T-helper 9 cell (primary cell): Measurements from ENCODE around the gene PHYHD1.
"Not testable (repeated sequence)": the region's sequence is repeated elsewhere in the genome, so short reads cannot be mapped to it uniquely, and the experiment has no call there.

Source experiments
- DNase-seq: peaks from one replicate; pipeline ENCODE4 v3.0.0-alpha.2; 2020

PHYHD1 gene

DNA sequence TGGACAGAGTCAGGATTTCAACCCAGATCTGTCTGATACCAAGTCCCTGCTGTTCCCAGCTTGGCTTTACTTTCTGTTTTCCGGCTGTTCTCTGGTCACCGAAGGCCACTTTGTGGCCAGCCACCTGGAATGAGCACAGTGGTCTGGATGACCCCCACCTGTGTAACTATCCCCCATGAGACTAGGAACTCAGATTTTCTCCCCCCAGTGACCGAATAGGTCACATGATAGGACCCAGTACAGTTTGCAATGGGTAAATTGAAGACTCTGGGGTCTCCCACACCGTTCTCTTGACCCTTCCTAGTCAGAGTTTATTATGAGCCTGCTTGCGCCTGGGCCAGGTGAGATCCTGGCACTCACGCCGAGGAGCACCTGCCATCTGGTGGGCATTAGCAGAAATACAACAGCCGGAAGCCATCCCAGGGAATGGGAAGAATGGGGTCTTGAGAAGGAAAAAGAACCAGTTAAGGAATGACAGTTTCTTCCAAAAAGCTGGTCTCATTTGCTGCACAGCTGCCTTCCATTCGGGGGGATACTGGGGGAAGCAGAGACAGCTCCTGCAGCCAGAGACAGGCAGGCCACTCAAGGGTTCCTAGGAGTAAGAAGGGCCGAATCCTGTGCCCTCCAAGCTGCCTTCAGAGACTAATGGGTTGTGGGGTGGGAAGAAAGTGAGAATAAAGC is 7.1 kb downstream of the PHYHD1 start:
- DNase-seq, result peak; percentile 35

DNA sequence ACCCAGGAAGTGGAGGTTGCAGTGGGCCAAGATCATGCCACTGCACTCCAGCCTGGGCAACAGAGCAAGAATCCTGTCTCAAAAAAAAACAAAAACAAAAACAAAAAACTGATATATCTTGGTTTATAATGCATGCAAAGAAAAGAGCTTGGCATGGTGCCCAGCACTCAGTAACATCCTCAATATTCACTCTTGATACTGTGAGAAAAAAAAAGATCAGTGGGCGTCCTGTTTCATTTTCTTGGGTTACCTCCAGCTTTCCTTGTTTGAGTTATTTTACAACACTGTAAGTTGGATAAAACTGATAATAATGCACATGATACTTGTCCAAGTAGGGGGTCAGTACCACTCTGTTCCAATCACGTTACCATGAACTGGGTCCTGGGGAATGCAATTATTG is 7.8 kb downstream of the PHYHD1 start:
- no peak for DNase-seq

DNA sequence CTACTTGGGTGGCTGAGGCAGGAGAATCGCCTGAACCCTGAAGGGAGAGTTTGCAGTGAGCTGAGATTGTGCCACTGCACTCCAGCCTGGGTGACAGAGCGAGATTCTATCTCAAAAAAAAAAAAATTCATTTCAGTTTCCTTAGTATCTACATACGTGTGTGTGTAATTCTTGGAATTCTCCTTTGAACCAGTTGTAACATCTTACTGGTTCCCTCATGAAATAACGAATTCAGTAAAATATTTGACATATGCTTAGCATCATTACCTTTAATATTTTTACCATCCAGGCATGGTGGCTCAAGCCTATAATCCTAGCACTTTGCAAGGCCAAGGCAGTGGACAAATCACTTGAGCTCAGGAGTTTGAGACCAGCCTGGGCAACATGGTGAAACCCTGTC is 8.8 kb downstream of the PHYHD1 start:
- DNase-seq, result no peak

DNA sequence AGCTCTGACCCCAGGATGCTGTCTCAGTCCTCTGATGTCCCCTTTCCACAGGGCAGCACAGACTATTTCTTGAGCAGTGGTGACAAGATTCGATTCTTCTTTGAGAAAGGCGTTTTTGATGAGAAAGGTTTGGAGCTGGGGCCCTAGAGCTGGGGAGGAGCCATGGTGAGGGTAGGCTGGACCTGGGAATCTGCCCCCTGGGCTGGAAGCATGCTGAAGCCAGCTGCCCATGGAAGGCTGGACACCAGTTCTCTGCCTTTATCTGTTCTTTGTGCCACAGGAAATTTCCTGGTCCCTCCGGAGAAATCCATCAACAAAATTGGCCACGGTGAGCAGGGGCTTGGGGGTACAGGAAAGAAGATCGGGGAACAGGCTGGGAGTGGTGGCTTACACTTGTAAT is 12.9 kb downstream of the PHYHD1 start:
- no peak for DNase-seq

DNA sequence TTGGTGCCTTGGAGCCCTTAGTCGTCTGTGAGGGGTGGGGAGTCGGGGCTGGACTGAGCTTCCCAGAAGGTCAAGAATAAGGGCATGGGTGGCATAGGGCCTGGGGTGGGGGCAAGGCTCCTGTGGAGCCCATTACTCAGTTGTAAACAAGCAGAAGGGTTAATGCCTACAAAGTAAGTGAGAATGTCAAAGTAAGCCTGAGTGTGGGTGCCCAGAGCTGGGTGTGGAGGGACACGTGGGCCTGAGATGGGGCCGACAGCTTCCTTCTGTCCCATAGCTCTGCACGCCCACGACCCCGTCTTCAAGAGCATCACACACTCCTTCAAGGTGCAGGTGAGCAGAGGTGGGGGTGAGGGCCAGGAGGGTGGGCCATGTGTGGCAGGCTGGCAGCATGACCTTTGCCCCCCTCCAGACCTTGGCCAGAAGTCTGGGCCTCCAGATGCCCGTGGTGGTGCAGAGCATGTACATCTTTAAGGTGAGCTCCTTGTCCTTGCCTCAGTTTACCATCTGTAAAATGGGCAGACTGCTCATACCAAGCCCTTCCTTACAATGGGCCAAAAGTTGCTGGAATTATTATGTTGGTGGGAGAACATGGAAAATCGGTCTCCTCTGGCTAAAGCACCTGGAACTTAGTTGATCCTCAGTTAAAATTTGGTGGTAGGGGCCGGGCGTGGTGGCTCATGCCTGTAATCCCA is 15.5 kb downstream of the PHYHD1 start:
- DNase-seq, result no peak

DNA sequence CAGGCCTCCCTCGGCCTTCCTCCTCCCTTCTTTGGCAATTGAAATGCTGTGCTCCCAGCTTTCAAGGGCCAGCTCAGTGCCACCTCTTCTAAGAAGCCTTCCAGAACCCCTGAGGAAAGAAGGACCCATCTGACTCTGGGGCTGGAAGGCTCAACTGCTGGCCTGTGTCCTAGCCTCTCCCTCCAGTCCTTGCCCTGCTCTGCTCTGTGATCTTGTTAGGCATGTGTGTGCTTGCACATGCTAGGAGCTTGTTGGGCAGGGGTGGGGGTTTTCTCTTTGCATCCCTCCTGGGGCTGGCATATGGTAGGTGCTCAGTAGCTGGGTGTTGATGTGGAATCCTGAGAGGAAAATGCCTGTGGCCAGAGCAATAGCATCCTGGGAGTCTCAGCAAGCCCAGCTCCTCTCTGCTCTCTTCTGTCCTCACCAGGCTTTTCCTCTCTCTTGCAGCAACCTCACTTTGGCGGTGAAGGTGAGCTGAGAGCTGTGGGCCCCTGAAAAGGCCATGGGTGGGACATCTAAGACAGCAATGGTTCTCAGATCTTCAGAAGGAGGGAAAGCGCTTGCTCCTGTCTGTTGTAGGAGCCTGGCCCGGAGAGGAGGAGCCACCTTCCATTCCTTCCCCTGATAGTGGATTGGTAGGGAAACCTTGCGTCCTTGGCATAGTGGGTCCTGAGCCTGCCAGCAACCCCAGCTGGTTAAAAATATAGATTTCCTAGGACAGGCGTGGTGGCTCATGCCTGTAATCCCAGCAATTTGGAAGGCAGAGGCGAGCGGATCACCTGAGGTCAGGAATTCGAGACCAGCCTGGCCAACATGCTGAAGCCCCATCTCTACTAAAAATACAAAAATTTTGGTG is 16.8 kb downstream of the PHYHD1 start:
- DNase-seq, result no peak

DNA sequence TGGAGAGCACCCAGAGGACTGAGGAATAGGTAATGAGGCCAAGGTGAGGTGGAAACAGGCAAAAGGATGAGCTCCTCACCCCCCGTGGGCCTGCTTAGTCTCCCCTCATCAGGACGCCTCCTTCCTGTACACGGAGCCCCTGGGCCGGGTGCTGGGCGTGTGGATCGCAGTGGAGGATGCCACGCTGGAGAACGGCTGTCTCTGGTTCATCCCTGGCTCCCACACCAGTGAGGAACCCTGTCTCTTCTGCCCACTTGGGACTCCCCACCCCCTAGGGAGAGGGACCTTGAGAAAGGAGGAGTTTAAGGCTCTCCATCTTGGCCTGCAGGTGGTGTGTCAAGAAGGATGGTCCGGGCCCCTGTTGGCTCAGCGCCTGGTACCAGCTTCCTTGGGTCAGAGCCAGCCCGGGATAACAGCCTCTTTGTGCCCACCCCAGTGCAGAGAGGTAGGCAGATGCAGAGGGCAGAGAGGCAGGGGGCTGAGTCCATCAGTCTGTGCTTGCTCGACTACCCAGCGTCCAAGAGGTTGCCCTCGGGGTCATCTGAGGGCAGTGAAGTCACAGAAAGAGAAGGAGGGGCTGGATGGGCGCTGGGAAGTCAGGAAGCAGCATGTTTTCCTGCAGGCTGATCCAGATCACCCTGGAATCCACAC is 19.6 kb downstream of the PHYHD1 start:
- DNase-seq, result no peak

DNA sequence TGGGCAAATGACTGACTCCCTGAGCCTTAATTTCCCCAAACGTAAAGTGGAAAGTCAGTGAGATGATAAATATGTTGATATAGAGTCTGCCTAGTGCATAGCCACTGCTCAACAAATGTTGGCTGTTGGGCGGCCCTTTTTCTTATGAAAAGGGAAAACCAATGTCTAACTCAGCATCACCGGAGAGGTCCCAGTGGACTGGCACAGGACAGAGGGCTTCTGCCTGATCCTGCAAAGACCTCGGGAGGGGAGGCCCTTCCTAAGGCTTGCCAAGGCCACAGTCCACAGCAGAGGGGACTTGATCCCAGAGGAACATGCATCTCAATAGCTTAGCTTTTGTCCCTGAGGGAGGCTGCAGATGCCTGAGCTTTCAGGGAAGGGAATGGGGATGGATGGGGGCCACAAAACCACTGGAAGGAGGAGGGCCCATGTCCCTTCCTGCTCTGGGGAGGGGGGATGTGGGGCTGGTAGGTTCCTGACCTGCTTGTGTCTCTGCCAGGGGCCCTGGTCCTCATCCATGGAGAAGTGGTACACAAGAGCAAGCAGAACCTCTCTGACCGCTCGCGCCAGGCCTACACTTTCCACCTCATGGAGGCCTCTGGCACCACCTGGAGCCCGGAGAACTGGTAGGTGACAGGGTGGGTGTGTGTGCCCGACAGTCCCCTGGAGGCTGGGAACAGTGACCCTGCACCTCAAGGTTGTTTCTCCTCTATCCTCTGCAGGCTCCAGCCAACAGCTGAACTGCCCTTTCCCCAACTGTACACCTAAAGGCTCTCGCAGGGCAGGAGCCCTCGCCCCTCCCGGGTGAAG is 20.4 kb downstream of the PHYHD1 start:
- DNase-seq, result no peak

DNA sequence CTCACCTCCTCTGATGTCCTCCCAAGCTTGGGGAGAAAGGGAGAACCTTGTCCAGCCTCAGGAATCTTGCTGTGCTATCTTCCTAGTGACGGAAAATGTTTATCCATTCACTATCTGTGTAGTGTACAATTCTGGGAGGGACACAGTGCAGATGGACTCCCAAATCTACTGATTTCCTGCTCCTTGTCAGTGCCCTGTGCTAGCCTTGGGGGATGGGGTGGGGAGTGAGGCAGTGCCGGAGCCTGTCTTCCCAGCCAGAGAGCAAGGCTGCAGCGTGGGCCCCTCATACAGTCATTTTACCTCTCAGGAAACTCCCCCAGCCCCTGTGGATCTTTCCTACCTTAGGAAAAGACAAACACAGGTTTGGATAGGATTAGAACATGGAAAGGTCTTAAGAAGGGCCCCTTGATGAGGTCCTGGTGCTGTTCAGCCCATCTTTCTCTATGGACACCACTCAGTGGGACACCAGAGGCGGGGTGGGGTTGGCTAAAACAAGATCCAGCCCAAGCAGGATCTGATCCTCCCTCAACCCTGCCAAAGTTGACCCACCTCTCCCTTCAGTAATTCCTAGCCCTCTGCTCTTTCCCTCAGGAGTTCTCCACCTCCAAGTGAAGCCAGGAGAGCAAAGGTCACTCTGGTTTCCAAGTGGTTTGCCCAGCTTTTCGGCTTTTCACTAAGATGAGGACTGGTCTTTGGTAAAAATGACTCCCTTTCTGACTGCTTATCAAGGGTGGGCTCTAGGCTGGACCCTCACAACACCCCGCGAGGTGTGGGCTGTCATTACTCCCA is 23.2 kb downstream of the PHYHD1 start:
- DNase-seq, result no peak

DNA sequence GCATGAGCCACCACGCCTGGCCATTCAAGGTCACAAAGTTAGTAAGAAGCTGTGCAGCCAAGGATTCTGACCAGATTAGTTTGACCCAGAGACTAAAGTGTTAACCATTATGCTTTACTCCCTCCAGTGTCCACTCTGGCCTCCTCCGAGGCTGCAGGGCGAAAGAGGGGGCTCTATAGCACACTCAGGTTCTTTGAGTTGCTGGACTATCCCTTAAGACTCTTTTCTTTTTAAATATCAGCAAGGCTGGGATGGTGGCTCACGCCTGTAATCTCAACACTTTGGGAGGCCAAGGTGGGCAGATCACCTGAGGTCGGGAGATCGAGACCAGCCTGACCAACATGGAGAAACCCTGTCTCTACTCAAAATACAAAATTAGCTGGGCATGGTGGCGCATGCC is 24.2 kb downstream of the PHYHD1 start:
- not testable (repeated sequence) for DNase-seq

DNA sequence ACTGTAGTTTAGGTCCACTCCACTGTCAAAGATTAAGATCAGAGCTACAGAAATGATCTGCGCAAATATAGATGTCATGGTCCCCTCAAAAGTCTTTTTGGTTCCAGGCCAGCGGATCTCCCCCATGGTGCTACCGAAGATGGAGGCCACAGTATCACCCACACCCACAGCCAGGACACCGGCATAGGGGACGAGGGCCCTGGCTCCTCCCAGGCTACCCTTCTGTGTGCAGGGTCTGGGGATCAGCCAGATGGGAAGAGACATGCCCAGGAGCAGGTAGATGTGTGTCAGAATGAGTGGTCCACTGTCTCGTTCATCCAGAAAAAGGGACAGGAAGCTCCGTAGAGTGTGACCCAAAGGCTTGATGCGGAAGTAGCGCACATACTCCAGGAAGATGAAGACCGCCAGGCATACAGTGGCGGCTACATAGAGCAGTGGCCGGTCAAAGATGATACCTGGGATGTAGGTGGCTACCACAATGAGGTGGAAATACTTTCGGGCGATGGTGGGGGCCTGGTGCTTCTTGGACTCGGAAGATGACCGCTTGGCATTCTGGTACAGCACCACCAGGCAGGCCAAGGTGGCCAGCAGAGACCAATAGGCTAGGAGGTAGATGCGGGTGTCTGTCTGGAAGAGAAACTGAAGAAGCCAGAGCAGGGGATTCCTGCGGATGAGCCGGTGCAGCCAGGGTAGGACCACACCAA is 25.2 kb downstream of the PHYHD1 start:
- no peak for DNase-seq

DNA sequence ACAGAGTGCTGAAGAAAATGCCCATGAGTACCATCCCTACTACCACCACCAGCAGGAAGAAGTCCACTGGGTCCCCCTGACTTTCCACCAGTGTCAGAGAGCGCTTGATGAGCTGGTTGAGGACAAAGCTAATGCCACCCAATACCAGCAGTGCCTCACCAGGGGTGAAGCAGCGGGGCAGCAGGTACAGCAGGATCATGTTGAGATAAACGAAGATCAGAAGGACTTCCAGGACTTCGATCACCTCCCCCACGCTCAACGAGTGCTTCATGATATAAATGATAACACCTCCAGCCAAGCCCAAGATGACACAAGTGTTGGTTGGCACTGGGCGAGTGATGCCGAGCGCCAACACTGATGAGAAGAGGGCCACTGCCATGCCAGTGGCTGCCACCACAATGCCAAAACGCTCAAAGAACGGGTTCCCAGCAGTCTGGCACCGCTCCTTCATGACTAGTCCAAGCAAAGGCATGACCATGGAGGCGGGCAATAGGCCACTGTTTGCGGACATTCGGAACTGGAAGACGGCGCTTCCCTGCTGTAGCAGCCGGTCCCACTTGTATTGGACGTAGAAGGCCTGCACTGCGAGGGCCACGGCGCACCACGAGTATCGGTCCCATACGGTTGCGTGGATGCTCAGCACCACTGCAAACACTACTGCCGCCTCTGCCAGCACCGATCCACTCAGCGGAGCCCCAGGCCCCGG is 25.9 kb downstream of the PHYHD1 start:
- no peak for DNase-seq

DNA sequence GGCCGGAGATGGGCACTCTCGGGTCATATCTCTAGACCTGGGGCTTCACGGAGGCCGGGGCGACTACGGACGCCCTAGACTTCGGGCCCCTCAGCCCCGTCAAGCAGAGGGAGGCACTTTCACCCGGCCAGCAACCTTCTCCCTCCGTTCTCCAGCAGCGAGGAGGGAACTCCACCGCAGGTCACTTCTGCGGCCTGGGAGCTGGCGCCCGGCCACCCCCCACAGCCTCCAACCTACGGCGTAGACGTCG is 26.4 kb downstream of the PHYHD1 start:
- DNase-seq, result no peak

DNA sequence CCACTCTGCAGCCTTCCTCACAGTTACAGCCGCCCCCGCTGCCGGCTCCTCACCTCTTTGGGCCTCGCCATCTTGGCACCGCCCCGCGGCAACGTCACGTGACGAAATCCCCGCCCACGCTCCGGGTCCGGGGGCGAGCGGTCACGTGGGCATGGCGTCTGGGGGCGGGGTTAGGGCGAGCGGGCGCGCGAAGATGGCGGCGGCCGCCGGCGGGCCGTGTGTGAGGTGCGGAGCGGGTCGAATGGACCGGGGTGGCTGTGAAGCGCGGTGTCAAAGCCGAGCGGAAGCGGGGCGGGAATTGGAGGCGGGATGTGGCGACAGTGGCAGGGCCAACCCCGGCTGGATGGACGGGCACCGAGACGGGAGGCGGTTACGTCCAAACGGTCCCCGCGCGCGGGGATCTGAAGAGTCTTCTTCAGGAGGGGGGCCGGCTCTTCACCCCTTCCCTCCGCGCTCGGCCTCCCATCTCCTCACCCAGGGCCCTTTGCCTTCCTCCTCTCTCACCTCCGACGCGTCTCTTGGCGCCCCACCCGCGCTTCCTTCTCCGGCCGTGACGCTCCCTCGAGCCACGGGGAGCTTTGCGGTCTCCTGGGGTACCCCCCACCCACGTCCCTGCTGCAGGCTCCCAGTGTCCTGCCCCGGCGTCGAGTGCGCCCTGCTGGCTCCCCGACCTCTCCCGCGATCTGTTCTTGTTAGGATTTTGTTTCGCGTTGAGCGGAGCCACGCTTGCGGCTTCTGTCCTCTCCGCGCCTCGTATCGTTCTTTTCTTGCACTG is 26.9 kb downstream of the PHYHD1 start, which contains the start of the genes DOLK and NUP188:
DOLK (minus strand) TSS at position 77 of the 775 bp plus-strand sequence. CDS start 300 bp downstream, outside the sequence.
NUP188 (plus strand) TSS at position 173 of the 775 bp plus-strand sequence; CDS start at position 194, 21 bp downstream.
- peak; percentile 99 for DNase-seq

DNA sequence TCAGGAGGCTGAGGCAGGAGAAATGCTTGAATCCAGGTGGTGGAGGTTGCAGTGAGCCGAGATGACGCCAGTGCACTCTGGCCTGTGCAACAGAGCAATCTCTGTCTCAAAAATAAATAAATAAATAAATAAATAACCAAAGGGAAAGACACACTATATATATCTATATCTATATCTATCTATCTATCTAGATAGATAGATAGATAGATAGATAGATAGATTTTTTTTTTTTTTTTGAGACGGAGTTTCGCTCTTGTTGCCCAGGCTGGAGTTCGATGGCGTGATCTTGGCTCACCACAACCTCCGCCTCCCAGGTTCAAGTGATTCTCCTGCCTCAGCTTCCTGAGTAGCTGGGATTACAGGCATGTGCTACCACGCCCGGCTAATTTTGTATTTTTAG is 40.6 kb downstream of the PHYHD1 start:
- DNase-seq, result not testable (repeated sequence)

DNA sequence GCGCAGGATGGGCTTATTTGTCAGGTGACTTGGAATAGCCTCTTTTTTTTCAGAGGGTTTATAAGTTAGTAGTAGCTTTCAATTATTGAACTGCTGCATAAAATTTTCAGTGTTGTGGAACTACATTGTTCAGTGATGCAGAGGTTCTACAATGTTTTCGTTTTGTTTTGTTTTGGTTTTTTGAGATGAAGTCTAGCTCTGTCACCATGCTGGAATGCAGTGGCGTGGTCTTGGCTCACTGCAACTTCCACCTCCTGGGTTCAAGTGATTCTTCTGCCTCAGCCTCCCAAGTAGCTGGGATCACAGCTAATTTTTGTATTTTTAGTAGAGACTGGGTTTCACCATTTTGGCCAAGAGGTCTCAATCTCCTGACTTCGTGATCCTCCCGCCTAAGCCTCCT is 48.7 kb downstream of the PHYHD1 start:
- DNase-seq, result no peak

DNA sequence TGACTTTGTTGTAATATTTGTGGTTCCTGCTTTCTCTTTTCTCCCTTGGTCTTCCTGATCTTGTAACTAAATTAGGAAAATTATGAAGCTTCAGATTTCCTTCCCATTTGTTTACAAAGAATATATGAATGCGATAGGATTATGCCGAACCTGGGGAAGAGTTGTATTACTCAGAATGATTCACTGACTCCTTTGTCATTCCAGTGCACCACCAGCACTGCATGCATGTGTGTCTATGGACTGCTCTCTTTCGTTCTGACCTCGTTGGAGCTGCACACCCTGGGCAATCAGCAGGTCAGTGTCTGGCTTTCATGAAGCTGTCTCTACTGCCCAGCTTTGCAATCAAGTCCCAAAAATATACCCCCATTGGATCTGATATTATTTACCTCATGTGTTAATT is 52.2 kb downstream of the PHYHD1 start:
- no peak for DNase-seq

DNA sequence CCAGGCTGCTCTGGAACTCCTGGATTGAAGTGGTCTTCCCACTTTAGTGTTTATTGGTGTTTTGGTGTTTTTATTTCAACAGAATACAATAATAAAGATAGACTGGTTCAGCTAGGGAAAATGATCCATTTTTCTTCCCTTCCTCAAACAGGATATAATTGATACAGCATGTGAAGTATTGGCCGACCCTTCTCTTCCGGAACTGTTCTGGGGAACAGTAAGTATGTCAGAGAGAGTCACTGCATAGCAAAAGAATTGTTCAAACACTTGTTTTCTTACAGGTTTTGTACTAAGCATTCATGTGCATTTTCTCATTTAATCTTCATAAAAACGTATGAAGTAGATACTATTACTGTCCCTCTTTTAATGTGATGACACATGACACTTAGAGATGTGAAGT is 58.3 kb downstream of the PHYHD1 start:
- DNase-seq, result no peak

DNA sequence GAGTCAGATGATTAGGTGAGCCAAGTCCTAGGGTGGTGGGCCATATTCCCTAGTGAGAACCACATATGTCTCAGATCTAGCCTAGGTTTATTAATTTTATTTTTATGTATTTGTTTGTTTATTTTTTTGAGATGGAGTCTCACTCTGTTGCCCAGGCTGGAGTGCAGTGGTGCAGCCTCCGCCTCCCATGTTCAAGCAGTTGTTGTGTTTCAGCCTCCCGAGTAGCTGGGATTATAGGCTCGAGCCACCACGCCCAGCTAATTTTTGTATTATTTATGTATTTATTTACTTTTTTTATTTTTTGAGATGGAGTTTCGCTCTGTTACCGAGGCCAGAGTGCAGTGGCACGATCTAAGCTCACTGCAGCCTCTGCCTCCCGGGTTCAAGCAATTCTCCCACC is 62.8 kb downstream of the PHYHD1 start:
- no peak for DNase-seq
